Omental fat pad (tissue), 4 donors: Measurements from ENCODE around the gene SLC9A9. TPM values are rescaled to one million over a fixed set of nuclear protein-coding genes. Genes with fewer than 3 reads are reported as not detected.

Source experiments
- ATAC-seq: fragments of 150-250 bp; one replicate; pipeline ENCODE4 v1.9.1; 2016; ENCODE audit warnings: mild to moderate bottlenecking, moderate library complexity; ENCODE audit not compliant: low FRiP score
- DNase-seq: peaks from one replicate; pipeline ENCODE4 v3.0.0-alpha.2; 2019; ENCODE audit warnings: low spot score
- total RNA-seq, 4 donors: library from RNA; depleted of rRNA; stranded (reverse); fragments of >200 nt; gene quantifications; one replicate each; pipeline ENCODE4 v1.1.0, GENCODE V29; 2016
- TF ChIP-seq, protein P1 (sequence below), 3 donors: fragments of 450-650 bp; IDR thresholded peaks; one replicate each; pipeline ENCODE4 v1.5.1; 2016 to 2017; ENCODE audit warnings: antibody characterized with exemption in 3 of 3, mild to moderate bottlenecking in 3 of 3, moderate library complexity in 2 of 3

Gene SLC9A9
- total RNA-seq, 4 donors from 2014 or later: 15.5 to 39.6 (median 26.9) TPM

DNA sequence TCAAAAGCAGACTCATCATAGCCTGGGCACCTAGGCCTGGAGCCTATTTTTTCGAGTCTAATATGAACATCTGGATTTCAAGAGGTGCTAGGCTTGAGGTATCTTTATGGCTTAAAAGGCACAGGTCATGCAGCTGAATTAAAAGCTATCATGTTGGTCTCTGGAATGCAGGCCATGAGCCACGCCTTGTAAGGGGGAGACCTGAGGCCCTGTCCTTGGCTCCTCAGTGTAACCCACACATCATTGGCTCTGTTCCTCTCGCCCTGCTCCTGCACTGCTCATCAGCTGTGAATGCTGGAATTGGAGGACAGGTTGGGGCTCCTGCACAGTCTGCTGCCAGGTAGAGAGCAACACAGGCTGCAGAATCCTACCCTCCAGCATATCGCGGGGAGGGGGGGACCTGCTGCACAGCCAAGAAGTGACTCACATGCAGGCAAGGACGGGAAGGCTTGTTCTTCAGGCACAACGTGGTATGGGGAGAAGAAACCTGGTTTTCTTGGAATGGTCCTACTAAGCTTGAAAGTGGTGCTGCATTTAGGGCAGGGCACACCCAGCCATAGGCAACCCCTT is 582.7 kb downstream of the SLC9A9 start:
- no peak for ATAC-seq
- TF ChIP-seq, protein P1, sequence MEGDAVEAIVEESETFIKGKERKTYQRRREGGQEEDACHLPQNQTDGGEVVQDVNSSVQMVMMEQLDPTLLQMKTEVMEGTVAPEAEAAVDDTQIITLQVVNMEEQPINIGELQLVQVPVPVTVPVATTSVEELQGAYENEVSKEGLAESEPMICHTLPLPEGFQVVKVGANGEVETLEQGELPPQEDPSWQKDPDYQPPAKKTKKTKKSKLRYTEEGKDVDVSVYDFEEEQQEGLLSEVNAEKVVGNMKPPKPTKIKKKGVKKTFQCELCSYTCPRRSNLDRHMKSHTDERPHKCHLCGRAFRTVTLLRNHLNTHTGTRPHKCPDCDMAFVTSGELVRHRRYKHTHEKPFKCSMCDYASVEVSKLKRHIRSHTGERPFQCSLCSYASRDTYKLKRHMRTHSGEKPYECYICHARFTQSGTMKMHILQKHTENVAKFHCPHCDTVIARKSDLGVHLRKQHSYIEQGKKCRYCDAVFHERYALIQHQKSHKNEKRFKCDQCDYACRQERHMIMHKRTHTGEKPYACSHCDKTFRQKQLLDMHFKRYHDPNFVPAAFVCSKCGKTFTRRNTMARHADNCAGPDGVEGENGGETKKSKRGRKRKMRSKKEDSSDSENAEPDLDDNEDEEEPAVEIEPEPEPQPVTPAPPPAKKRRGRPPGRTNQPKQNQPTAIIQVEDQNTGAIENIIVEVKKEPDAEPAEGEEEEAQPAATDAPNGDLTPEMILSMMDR (IDR thresholded peaks at IDR 0.05): no peak
- DNase-seq: no peak

- no peak for ATAC-seq
- TF ChIP-seq, protein P1 (IDR thresholded peaks at IDR 0.05): no peak
- DNase-seq: no peak
Observed at GRCh38 chr3:143263852-143264513, 584.3 kb downstream of the SLC9A9 start.

DNA sequence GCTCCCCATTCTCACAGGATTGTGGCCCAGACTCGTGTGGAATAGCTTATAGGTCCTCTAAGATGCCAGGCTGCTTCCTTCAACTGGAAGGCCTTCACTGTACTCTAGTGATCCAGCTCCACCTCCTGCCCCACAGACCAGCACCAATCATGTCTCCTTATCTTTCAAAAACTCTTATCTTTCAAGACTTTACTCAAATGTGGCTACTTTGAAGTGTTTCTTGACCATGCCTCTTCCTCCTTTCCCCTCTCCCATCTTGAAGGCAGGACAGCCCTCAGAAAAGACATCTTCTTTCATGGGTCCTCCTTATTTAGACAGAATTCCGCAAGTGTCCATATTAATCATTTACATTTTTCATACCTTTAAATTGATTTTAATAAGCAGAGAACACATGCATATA is 586.4 kb downstream of the SLC9A9 start:
- ATAC-seq: no peak
- TF ChIP-seq, protein P1 (IDR thresholded peaks at IDR 0.05): no peak
- no peak for DNase-seq

GRCh38 chr3:143258692-143259091 is 589.6 kb downstream of the SLC9A9 start:
- TF ChIP-seq, protein P1 (IDR thresholded peaks at IDR 0.05): no peak
- ATAC-seq: no peak
- no peak for DNase-seq

DNA sequence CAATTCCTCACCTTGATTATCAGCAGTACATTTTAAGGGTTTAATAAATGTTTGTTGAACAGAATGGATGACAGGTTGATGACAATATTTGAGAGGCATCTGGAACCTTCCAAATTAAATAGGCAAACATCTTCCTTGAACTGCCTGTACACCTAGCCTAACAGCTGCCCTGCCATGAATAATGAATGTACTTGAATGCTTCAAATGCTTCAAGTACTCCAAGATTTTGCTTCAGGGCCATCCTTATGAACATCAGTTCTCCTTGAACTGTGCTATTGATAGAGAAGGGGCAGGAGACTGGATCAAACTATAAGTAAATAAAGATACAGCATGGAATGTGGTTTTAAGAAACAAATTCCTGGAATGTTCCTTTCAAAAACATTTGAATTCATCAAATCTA is 591.9 kb downstream of the SLC9A9 start:
- TF ChIP-seq, protein P1 (IDR thresholded peaks at IDR 0.05): no peak
- no peak for DNase-seq
- ATAC-seq: no peak

DNA sequence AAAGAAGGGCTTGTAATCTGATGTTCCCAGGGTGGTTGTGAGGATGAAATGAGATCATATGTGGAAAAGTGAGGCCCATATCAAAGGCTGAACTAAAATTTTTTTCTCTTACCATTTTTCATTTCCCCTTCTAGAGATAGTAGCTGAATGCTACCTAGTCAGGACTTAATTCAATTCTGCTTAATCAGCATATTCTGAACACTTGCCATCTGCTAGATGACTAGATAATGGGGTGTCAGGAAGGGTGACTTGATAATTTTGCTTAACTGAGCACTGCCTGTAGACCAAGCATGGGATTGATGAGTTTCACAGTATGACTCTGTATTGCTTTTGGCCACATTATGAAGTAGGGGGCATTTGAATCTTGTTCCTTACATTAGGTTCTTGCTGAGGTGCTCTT is 592.5 kb downstream of the SLC9A9 start:
- no peak for DNase-seq
- TF ChIP-seq, protein P1 (IDR thresholded peaks at IDR 0.05): no peak

GRCh38 chr3:143252931-143253330 is 595.3 kb downstream of the SLC9A9 start:
- no peak for DNase-seq
- TF ChIP-seq, protein P1 (IDR thresholded peaks at IDR 0.05): no peak
- no peak for ATAC-seq

More for the DNA sequence above, 592.5 kb downstream of the SLC9A9 start:
- ATAC-seq: no peak
